Peyer's patch (tissue), 4 donors: ENCODE measurements around the gene ZFPM1.

Experiments
- CTCF ChIP-seq, 6 experiments: fragments of 450-650 bp in 4 of 6; fragments of 200-600 bp in 2 of 6; sonication (generic) in 1 of 6; IDR thresholded peaks; one replicate each; pipeline ENCODE4 v1.5.1; 2017 to 2019; ENCODE audit warnings: antibody characterized with exemption in 6 of 6, mild to moderate bottlenecking in 3 of 6, moderate library complexity in 1 of 6
- POLR2A ChIP-seq, 2 donors: fragments of 450-650 bp; IDR thresholded peaks; one replicate each; pipeline ENCODE4 v1.5.1; 2017; ENCODE audit warnings: antibody characterized with exemption in 2 of 2, mild to moderate bottlenecking in 2 of 2, moderate library complexity in 2 of 2

GRCh38 chr16:88422733-88423447, 30.2 kb upstream of the ZFPM1 start:
- TF ChIP-seq POLR2A (IDR thresholded peaks at IDR 0.05) (no peak), CTCF (IDR thresholded peaks at IDR 0.05) (no peak)
